Hematopoietic multipotent progenitor cell (in vitro differentiated cells): Measurements from ENCODE around the gene IBA57. TPM values are rescaled to one million over a fixed set of nuclear protein-coding genes. Genes with fewer than 3 reads are reported as not detected.
"Not testable (repeated sequence)": the region's sequence is repeated elsewhere in the genome, so short reads cannot be mapped to it uniquely, and the experiment has no call there.

Source experiments
- DNase-seq, 3 donors: peaks; one replicate each; pipeline ENCODE4 v3.0.0-alpha.2; 2011 to 2015; ENCODE audit warnings: low read depth in 2 of 3, low spot score in 2 of 3
- total RNA-seq: library from RNA; depleted of rRNA; stranded (reverse); fragments of >200 nt; gene quantifications from one replicate; pipeline ENCODE4 v1.2.3, GENCODE V29; 2012

IBA57 gene
- total RNA-seq, 1 donor = 10.8 TPM

- no peak for DNase-seq
These were observed 45.3 kb downstream of the IBA57 start for GRCh38 chr1:228210712-228211530.

DNA sequence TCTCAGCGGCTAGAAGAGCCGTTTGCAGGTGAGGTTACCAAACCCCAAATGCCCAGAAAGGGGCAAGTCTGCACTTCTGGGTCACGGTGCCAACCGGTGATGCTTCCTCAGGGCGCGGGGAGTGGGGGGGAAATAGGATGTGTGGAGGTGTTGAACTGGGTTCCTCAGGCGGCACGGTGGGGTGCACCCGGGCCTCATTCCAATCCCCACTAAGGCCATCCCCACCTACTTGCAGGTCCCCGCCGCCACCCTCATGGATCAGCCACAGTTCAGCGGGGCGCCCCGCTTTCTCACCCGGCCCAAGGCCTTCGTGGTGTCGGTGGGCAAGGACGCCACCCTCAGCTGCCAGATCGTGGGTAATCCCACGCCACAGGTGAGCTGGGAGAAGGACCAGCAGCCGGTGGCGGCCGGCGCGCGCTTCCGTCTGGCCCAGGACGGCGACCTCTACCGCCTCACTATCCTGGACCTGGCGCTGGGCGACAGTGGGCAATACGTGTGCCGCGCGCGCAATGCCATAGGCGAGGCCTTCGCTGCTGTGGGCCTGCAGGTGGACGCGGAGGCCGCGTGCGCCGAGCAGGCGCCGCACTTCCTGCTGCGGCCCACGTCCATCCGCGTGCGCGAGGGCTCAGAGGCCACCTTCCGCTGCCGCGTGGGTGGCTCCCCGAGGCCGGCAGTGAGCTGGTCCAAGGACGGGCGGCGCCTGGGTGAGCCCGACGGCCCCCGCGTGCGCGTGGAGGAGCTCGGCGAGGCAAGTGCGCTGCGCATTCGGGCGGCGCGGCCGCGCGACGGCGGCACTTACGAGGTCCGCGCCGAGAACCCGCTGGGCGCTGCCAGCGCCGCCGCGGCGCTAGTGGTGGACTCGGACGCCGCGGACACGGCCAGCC, 46.2 kb downstream of the IBA57 start:
- no peak for DNase-seq

- DNase-seq = no peak
These were observed 46.9 kb downstream of the IBA57 start for GRCh38 chr1:228212415-228212965.

DNA sequence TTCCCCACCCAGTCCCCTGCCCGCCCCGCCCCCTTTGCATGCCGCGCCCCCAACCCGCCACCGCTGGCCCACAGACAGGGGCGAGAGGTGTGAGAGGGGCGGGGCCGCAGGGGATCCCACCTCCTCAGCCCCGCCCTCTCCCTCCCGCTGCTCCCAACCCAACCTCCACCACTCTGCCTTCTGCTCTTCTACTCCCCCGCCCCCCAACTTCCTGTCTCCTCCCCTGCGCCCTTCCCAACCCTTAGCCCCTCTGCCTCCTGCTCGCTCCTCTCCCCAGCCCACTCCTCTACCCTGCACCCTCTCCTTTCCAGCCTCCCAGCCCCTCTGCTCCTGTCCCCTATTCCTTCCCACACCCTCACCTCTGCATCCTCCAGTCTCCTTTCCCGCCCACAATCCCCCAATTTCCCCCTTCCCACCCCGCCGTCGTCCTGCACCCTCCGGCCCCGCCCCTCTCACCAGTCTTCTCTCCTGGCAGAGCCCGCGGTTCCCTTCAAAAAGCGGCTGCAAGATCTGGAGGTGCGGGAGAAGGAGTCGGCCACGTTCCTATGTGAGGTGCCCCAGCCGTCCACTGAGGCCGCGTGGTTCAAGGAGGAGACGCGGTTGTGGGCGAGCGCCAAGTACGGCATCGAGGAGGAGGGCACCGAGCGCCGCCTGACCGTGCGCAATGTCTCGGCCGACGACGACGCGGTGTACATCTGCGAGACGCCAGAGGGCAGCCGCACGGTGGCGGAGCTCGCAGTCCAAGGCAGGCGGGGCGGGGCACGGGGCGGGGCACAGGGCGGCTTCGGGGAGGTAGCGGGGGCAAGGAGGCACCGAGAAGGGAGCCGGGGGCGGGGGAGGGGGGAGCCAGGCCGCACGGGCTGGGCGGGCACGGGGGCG, 47.6 kb downstream of the IBA57 start:
- DNase-seq = peak; percentile 78 to 92 (median 91)

GRCh38 chr1:228213917-228214808, 48.6 kb downstream of the IBA57 start:
- no peak for DNase-seq

GRCh38 chr1:228214921-228215662, 49.5 kb downstream of the IBA57 start:
- no peak for DNase-seq

GRCh38 chr1:228215663-228216116, 50.1 kb downstream of the IBA57 start:
- DNase-seq = no peak

GRCh38 chr1:228216371-228217320, 51.0 kb downstream of the IBA57 start:
- DNase-seq = no peak

DNA sequence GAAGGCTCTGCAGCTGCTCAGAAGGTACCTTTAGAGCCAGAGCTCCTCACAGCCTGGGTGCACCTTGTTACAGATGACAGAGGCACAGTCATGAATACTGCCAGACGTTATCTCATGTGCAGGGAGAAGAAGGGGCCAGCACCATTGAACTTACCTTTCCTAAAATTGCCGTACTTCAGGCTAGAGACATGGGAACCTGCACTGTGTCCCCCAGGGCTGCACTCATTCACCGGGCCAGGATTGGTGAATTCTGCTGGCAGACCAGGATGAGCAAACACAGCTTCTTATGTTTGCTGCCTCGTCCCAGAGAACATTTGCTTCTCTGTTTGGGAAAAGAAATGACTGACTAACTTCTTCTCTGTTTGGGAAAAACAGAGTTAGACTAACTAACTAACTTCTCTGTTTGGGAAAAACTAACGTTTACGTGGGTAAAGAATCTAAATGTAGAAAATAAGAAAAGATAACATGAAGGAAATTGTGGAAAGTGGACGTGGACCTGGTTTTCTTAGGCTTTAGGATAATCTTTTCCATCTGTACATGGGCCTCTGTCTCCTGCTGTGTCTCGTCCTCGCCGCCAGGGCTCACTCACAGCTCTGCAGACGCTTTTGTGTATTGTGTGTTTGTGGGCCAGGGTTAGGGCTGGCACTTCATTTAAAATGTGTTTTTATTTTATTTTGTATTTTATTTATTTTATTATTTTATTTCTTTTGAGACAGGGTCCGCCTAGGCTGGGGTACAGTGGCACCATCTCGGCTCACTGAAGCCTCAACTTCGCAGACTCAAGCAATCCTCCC, 52.1 kb downstream of the IBA57 start:
- no peak for DNase-seq

DNA sequence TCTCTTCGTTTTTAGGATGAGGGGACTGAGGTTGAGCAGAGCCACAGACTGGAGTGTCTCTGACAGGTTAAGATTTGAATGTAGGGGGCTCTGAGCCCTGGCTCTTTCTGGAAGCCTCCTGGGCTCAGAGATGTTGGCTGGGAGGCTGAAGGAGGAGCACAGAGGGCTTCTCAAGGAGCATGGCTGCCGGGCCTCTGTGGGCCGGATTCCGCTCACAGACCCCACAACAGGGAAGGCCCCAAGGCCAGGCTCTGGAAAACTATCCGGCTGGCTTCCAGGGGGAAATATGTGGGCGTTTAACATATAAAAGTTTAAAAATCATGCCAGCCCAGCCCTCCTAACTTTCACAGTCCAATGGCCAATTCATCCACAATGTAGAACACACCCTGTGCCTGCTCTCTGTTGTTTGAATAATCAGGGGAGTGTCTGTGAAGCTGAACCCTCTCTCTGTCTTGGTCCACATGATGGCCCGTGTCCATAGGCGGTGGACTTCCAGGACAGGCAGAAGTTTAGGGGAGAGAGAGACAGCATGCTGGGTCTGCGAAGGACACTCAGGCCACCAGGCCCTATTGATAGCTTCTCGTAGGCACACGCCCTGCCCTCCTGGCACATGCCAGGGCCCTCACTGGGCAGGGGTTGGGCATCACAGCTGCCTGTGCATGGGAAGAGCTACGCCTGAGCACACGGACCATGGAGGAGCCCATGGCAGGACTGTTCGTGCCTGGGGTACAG, 53.1 kb downstream of the IBA57 start:
- DNase-seq = no peak

DNA sequence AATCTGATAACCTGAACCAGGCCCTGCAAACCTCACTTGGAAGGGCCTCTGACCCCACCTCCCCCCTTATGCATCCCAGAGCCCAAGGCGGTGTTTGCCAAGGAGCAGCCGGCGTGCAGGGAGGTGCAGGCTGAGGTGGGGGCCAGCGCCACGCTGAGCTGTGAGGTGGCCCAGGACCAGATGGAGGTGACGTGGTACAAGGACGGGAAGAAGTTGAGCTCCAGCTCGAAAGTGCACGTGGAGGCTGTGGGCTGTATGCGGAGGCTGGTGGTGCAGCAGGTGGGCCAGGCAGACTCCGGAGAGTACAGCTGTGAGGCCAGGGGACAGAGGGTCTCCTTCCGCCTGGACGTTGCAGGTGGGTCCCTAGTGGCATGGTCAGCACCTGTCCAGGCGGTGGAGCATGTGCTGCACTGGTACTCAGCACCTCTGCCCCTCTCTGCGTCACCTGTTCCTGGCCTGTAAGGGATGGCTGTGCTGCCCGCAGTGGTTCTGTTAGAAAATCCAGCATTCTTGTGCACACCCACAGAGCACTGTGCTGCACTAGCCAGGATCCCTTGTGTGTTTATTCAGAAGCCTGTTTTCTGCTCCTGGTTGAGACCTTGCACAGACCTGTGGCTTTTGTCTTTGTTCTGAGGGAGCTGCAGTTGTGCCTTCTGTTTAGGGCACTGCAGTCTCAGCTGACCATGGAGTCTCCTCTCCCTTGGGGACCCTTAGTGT, 53.8 kb downstream of the IBA57 start:
- no peak for DNase-seq

DNA sequence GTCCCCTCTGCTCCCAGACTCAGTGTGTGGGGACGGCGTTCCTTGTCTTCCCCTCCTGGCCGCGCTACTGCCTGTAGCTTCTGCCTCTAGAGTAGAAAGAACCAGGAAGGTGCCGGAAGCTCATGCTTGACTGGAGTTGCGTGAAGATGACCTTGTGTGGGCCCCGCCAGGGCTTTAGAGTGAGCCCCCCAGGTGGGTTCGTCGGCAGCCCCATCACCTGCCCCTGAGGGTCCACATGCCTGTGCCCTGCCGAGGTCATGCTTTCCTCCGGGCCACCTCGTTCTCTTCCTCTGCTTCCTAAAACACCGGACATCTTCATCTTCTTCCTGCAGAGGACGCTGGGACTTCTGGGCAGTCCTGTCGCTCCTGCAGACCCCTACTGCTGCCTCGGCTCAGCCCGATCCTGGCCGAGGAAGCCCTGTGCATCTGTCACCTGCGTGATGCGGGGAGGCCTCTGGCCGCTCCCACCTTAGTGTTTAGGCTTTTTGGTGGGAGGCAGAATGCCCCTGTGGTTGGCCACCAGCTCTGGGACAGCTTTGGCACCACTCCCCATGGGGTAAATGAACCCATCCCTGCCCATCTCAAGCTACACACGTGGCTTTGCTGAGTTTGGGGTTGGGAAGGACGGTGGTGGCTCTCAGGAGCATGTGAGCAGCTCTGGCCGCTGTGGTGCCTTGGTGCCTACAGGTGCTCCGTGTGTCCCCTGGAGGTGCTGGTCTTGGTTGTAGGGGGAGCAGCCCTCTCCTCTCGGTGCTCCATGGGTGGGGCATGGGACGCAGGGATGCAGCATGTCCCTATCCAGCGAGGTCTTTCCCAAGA, 54.6 kb downstream of the IBA57 start:
- no peak for DNase-seq

- not testable (repeated sequence) for DNase-seq
These were observed 55.5 kb downstream of the IBA57 start for GRCh38 chr1:228221097-228221496.

GRCh38 chr1:228222548-228222947, 56.9 kb downstream of the IBA57 start:
- DNase-seq = no peak
